NCI-H774 (cell line): ENCODE data around the gene CAMKK2.
A peak's percentile ranks its signal among the peaks of the same experiment; 100 is the strongest.
"Not testable (repeated sequence)": the region's sequence is repeated elsewhere in the genome, so short reads cannot be mapped to it uniquely, and the experiment has no call there.

Source experiments
- DNase-seq: peaks from one replicate; lab custom pipeline; 2025; lab: John Stamatoyannopoulos, UW

The CAMKK2 gene

DNA sequence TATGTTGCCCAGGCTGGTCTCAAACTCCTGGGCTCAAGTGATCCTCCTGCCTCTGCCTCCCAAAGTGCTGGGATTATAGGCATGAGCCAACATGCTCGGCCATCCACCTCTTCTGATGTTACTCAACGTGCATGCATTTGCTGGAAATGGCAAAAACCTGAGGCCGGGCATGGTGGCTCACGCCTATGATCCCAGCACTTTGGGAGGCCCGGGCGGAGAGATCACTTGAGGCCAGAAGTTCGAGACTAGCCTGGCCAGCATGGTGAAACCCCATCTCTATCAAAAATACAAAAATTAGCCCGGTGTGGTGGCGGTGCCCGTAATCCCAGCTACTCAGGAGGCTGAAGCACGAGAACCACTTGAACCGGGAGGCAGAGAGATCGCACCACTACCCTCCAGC lies 1.9 kb upstream of the CAMKK2 start:
- not testable (repeated sequence) for DNase-seq

DNA sequence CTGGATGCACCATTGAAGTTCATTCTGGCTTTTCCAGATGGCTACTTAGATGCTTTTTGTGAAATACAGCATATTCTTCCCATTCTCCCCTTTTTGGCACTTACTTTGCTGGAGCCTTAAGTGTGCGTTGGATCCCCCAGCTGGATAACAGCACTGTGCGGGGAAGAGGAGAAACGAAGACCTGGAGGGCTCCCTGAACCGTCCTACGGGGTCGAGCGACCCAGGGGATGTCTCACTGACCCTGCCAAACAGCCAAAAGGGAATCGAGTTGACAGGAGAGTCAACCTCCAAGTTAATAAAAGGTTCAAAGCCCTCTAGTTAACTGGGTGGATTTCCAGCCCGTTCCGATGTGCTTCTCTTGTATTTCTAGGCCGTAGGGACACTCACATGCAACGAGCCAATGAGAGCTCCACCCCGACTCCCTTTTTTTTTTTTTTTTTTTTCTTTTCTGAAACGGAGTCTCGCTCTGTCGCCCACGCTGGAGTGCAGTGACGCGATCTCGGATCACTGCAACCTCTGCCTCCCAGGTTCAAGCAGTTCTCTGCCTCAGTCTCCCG lies 1.0 kb upstream of the CAMKK2 start:
- DNase-seq = peak; percentile 64

GRCh38 chr12:121295746-121296617 lies 527 bp downstream of the CAMKK2 start:
- DNase-seq = no peak

DNA sequence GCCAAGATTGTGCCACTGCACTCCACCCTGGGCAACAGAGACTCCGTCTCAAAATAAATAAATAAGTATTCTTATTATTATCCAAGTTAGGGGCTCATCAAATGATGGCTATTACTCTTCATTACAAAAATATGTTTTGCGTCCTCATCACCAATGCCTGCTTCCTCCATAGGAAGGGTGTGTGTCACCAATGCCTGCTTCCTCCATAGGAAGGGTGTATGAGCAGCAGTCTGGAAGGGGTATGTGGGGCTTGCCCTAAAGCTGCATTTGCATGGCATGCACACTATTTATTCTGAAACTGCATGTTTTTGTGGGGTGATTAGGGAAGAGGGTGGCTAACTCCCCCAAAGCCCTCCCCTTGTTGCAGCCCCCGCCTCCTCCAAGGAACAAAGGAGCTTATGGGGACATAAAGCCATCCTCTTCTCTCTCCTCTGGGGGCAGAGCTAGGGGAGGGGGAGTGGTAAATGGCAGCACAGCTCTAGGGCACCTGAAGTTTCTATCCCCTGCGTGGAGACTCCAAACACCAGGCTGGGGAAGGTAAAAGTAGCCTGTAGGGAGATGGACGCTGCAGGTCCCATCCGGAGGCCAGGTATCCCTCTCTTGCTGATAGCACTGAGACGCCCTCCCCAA lies 1.3 kb downstream of the CAMKK2 start:
- no peak for DNase-seq

DNA sequence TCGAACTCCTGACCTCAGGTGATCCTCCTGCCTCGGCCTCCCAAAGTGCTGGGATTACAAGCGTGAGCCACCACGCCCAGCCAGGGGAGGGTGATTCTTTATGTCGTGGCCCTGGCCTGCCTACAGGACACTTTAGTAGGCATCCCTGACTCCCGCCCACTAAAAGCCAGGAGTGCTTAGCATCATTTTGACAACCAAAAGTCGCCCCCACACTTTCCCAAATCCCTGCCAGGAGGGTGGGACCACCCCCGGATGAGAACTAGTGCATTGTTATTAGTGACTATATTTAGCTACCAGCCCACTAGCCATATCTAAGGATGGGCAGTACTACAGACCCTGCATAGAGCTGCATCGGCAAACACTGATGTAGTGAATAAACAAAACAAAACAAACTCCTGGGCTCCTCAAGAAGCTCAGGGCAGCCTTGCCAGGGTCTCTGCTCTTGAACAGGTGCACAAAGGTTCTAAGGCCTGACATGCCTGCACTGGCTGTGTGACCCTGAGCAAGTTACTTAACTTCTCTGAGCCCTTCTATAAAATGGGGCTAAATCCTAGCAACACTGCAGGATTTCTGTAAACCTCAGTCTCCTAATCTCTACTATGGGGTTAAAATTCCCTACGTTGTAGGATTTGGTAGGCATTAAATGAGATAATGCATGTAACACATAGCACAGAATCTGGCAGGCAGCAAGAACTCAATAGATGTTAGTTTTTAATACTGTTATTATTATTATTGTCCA lies 2.2 kb downstream of the CAMKK2 start:
- DNase-seq = no peak

DNA sequence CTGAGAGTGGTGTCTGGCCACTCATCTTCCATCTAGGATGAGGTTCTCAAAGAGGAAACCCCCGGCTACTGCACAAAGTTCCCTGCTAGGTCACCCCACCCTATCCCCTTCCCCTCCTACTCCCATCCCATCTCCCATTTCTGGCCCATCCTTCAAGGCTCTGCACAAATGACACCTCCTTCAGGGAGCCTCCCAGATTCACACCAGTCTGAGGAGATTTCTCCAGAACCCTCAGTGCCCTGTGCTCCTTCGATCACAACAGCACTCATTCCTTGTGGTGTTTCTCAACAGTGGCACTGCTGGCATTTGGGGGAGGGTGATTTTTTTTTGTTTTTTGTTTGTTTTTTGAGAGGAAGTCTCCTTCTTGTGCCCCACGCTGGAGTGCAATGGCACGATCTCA lies 2.9 kb downstream of the CAMKK2 start:
- no peak for DNase-seq

GRCh38 chr12:121290410-121290809 lies 6.1 kb downstream of the CAMKK2 start:
- DNase-seq = no peak

DNA sequence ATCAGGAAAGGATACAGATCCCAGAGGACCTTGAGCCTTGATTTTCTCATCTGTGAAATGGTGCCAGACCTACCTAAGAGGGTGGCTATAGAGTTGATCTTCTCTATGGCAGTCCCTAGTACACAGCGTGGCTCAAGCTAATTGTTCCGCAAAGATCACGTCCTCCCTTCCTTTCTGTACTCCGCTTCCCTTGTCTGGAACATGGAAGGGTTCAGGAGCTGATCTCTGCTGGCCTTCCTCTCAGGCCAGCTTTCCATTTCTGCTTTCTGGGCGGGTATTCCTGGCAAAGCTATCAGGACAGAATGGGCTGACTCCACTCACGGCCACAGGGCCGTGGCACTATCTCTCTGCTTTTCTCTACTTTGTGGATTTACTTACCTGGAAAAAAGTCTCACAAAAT lies 6.5 kb downstream of the CAMKK2 start:
- no peak for DNase-seq

DNA sequence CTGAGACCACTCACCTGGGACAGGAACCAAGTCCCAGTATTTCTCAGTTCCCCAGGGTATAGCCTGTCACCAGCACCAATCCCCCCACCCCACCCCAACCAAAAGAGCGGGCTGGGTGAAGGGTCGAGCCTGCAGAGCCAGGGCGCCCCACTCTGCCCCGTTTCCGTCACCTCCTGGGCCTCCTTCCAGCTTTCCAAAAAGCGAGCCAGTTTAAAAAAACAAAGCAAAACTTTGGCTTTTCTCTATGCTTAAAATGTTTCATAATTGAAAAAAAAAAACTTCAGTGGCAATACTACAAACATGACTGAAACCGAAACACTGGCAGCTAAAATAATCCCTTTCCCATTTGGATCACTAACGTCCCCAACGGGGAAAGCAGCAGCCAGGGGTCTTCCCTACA lies 7.5 kb downstream of the CAMKK2 start:
- DNase-seq = no peak

GRCh38 chr12:121288158-121288845 lies 8.2 kb downstream of the CAMKK2 start:
- DNase-seq = no peak

GRCh38 chr12:121287267-121287954 lies 9.1 kb downstream of the CAMKK2 start:
- DNase-seq = no peak

GRCh38 chr12:121285856-121286255 lies 10.7 kb downstream of the CAMKK2 start:
- DNase-seq = no peak

DNA sequence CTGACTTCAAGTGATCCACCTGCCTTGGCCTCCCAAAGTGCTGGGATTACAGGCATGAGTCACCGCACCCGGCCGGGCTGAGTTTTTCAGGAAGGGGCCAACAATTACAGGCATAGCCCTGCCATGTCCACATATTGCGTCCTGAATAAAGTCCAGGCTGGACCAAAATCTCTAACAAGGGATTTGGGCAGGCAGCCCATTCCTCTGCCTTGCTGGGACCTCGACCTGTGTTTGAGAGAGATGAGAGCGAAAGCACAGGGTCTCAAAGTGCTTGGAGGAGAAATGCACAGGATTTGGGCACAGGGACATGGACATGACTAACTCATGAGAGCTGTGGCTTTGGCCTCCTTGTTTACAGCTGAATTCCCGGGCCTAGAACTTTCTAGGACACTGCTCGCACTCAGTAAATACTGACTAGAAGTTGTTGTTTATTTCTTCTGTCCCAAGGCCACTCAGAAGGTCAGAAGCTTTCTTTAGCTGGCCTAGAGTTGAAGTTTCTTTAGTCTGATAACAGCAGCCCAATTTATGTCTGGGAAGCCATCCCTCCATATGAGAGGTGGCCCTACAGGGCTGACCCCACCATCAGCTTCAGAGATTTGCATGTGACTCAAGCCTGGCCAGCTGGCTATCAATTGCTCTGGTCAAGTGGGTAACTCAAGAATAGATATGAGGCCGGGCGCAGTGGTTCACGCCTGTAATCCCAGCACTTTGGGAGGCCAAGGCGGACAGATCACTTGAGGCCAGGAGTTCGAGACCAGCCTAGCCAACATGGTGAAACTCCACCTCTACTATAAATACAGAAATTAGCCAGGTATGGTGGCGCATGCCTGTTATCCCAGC lies 11.7 kb downstream of the CAMKK2 start:
- DNase-seq = no peak

DNA sequence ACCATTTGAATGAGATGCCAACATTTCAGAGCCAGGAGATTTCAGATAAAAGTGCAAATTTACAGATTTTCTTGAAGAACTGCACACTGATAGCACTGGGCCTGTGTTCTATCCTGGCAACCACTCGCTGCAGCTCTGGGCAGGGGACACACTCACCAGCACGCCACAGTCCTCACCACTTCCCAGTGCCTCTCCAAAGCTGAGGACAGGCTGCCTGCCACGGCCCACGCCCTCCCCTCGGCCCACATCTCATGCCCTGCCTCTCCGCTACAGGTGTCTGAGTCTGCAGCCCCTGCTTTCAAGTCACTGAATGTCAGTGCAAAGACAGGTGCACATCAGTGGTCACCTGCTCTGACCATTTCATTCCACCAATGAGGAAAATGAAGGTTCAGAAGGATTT lies 12.7 kb downstream of the CAMKK2 start:
- DNase-seq = no peak

GRCh38 chr12:121283388-121283787 lies 13.1 kb downstream of the CAMKK2 start:
- DNase-seq = no peak

GRCh38 chr12:121282910-121283309 lies 13.6 kb downstream of the CAMKK2 start:
- not testable (repeated sequence) for DNase-seq

- no peak for DNase-seq
These were observed 14.3 kb downstream of the CAMKK2 start for GRCh38 chr12:121282072-121282742.

GRCh38 chr12:121281116-121281515 lies 15.4 kb downstream of the CAMKK2 start:
- not testable (repeated sequence) for DNase-seq

DNA sequence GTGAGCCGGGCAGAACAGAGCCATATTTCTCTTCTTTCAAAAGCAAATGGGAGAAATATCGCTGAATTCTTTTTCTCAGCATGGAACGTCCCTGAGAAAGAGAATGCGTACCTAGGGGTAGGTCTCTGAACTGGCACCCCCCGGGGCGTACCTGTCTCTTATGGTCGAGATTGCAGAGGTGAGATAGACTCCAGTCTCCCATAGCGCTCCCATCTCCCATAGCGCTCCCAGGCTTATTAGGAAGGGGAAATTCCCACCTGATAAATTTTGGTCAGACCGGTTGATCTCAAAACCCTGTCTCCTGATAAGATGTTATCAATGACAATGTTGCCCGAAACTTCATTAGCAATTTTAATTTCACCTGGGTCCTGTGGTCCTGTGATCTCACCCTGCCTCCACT lies 16.0 kb downstream of the CAMKK2 start:
- not testable (repeated sequence) for DNase-seq

GRCh38 chr12:121279507-121279915 lies 17.0 kb downstream of the CAMKK2 start:
- no peak for DNase-seq
